T-helper 1 cell treated with Interleukin-12 subunit alpha and Interleukin-12 subunit beta and Interleukin-4 antibody, amounts not matched to agents 30 μg/mL and 1 μg/mL, for 36 hours (primary cell): ENCODE measurements around the gene EXOC2.

Source experiments
- H3K27ac Mint-ChIP-seq: one replicate; pipeline ENCODE4 v1.8.0; 2021; ENCODE audit warnings: mild to moderate bottlenecking, mixed read lengths
- H3K27me3 Mint-ChIP-seq: one replicate; pipeline ENCODE4 v1.8.0; 2021; ENCODE audit warnings: low read depth, mixed read lengths
- H3K36me3 Mint-ChIP-seq: one replicate; pipeline ENCODE4 v1.8.0; 2021; ENCODE audit warnings: low read depth, mixed read lengths
- H3K4me1 Mint-ChIP-seq: one replicate; pipeline ENCODE4 v1.8.0; 2021; ENCODE audit warnings: low read depth, mixed read lengths
- H3K4me3 Mint-ChIP-seq: one replicate; pipeline ENCODE4 v1.8.0; 2021; ENCODE audit warnings: mild to moderate bottlenecking, moderate library complexity, mixed read lengths
- H3K9me3 Mint-ChIP-seq: one replicate; pipeline ENCODE4 v1.8.0; 2021; ENCODE audit warnings: mixed read lengths

The EXOC2 gene

GRCh38 chr6:473768-474452 lies 219.0 kb downstream of the EXOC2 start:
- Mint-ChIP-seq H3K4me1 (peaks cover 58% of the 10 kb centered on the region), H3K4me3 (no peak overlapping the region), H3K9me3 (no peaks in the 10 kb centered on the region), H3K36me3 (no peaks in the 10 kb centered on the region), H3K27ac (peak overlapping the region; percentile 87), H3K27me3 (no peaks in the 10 kb centered on the region)

DNA sequence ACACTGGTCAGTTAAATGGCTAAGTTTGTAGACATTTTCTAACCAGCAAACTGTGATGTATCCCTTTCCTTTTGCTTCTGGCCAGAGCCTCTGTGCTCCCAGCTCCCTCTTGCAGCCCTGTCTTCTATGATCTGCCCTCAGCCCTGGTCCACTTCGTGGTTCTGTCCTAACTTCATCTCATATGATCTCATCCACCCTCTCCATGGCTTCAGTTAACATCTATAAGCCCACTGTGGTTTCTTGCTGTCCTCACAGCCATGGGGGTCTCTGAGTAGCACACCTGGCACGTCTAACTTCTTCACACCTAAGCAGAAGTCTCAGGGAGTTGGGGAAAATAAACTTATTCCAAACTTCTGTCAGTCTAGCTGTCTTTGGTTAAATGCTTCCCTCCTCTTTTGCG lies 219.6 kb downstream of the EXOC2 start:
- H3K9me3 Mint-ChIP-seq = no peaks in the 10 kb centered on the region
- H3K4me1 Mint-ChIP-seq = peaks cover 52% of the 10 kb centered on the region
- H3K27ac Mint-ChIP-seq = peak overlapping the region; percentile 47
- H3K4me3 Mint-ChIP-seq = no peak overlapping the region
- no peaks in the 10 kb centered on the region for H3K36me3 Mint-ChIP-seq
- no peaks in the 10 kb centered on the region for H3K27me3 Mint-ChIP-seq

DNA sequence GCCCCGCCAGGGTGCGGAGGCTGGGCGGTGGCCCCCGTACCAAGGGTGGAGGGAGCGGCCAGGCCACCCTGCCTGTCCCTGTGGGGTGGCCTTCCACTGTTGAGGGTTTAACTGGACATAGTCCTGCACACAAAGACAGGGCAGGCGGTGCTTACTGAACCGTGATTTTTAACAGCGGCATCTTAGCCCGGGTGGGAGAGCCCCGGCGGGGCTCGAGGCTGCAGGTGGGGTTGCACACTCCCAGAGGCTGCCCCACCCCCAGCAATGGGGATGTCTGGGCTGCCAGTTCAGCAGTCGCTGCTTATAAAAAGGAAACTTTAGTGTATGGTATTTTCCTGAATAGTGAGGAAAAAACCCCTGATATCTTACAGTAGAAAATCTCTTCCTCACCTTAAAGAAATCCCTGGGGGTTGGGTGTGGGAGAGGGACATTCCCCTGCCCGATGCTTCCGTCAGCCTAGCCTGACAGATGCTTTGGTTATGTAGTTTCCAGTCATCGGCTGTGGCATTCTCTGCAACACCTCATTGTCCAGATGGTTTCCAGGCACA lies 222.0 kb downstream of the EXOC2 start:
- Mint-ChIP-seq H3K4me3 (no peak overlapping the region), H3K4me1 (peaks cover 61% of the 10 kb centered on the region), H3K36me3 (peaks cover under 1% of the 10 kb centered on the region), H3K27me3 (peaks cover 4% of the 10 kb centered on the region), H3K9me3 (no peaks in the 10 kb centered on the region), H3K27ac (no peak overlapping the region)

- Mint-ChIP-seq H3K27me3 (peaks cover 8% of the 10 kb centered on the region), H3K36me3 (peaks cover 3% of the 10 kb centered on the region), H3K4me3 (no peak overlapping the region), H3K4me1 (peaks cover 58% of the 10 kb centered on the region), H3K27ac (peak overlapping the region; percentile 21), H3K9me3 (no peaks in the 10 kb centered on the region)
These were observed 222.7 kb downstream of the EXOC2 start for GRCh38 chr6:470051-470900.

DNA sequence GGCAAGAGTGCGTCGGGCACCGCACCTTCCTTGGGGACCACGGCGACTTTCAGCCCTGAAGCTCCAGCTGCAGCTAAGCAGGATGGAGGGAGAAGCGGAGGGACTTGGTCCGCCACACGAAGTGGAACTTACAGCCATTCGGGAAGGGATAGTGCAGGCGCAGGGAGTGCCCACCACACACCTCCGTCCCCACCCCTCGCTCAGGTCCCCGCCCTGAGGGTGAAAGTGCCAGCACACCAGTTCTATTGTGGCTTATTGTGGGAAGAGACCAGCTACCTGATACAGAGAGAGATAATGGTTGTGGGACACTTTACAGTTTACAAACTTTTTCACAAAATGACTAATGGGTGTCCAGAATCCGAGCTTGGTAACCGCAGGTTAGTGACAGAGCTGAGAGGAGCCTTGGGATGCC lies 225.3 kb downstream of the EXOC2 start:
- peaks cover 8% of the 10 kb centered on the region for H3K27me3 Mint-ChIP-seq
- peaks cover 33% of the 10 kb centered on the region for H3K4me1 Mint-ChIP-seq
- no peaks in the 10 kb centered on the region for H3K9me3 Mint-ChIP-seq
- no peak overlapping the region for H3K27ac Mint-ChIP-seq
- no peak overlapping the region for H3K4me3 Mint-ChIP-seq
- H3K36me3 Mint-ChIP-seq = peaks cover 3% of the 10 kb centered on the region

- H3K27ac Mint-ChIP-seq = no peak overlapping the region
- peaks cover 35% of the 10 kb centered on the region for H3K4me1 Mint-ChIP-seq
- no peaks in the 10 kb centered on the region for H3K9me3 Mint-ChIP-seq
- H3K4me3 Mint-ChIP-seq = no peak overlapping the region
- peaks cover 3% of the 10 kb centered on the region for H3K36me3 Mint-ChIP-seq
- peaks cover 8% of the 10 kb centered on the region for H3K27me3 Mint-ChIP-seq
These were observed 225.8 kb downstream of the EXOC2 start for GRCh38 chr6:467111-467510.

GRCh38 chr6:466564-466963 lies 226.4 kb downstream of the EXOC2 start:
- H3K9me3 Mint-ChIP-seq = no peaks in the 10 kb centered on the region
- peaks cover 8% of the 10 kb centered on the region for H3K27me3 Mint-ChIP-seq
- no peak overlapping the region for H3K4me3 Mint-ChIP-seq
- peaks cover 6% of the 10 kb centered on the region for H3K36me3 Mint-ChIP-seq
- H3K27ac Mint-ChIP-seq = no peak overlapping the region
- peaks cover 34% of the 10 kb centered on the region for H3K4me1 Mint-ChIP-seq

GRCh38 chr6:465531-466348 lies 227.2 kb downstream of the EXOC2 start:
- Mint-ChIP-seq H3K9me3 (no peaks in the 10 kb centered on the region), H3K4me3 (no peak overlapping the region)

GRCh38 chr6:456887-457286 lies 236.1 kb downstream of the EXOC2 start:
- H3K27ac Mint-ChIP-seq = no peak overlapping the region
- peaks cover 22% of the 10 kb centered on the region for H3K9me3 Mint-ChIP-seq
- H3K27me3 Mint-ChIP-seq = peaks cover 3% of the 10 kb centered on the region
- H3K4me1 Mint-ChIP-seq = peaks cover 29% of the 10 kb centered on the region
- peaks cover 17% of the 10 kb centered on the region for H3K36me3 Mint-ChIP-seq
- no peak overlapping the region for H3K4me3 Mint-ChIP-seq

More at GRCh38 chr6:465531-466348, 227.2 kb downstream of the EXOC2 start:
- Mint-ChIP-seq H3K36me3 (peaks cover 6% of the 10 kb centered on the region), H3K27ac (no peak overlapping the region), H3K4me1 (peaks cover 39% of the 10 kb centered on the region), H3K27me3 (peaks cover 8% of the 10 kb centered on the region)

GRCh38 chr6:456358-456867 lies 236.5 kb downstream of the EXOC2 start:
- Mint-ChIP-seq H3K27ac (no peak overlapping the region), H3K36me3 (peaks cover 14% of the 10 kb centered on the region), H3K27me3 (peaks cover 3% of the 10 kb centered on the region), H3K4me3 (no peak overlapping the region), H3K9me3 (peaks cover 22% of the 10 kb centered on the region), H3K4me1 (peaks cover 24% of the 10 kb centered on the region)

GRCh38 chr6:455835-456234 lies 237.1 kb downstream of the EXOC2 start:
- Mint-ChIP-seq H3K9me3 (peaks cover 22% of the 10 kb centered on the region), H3K4me1 (peaks cover 20% of the 10 kb centered on the region), H3K27me3 (peaks cover 3% of the 10 kb centered on the region), H3K36me3 (peaks cover 14% of the 10 kb centered on the region), H3K4me3 (no peak overlapping the region), H3K27ac (no peak overlapping the region)

DNA sequence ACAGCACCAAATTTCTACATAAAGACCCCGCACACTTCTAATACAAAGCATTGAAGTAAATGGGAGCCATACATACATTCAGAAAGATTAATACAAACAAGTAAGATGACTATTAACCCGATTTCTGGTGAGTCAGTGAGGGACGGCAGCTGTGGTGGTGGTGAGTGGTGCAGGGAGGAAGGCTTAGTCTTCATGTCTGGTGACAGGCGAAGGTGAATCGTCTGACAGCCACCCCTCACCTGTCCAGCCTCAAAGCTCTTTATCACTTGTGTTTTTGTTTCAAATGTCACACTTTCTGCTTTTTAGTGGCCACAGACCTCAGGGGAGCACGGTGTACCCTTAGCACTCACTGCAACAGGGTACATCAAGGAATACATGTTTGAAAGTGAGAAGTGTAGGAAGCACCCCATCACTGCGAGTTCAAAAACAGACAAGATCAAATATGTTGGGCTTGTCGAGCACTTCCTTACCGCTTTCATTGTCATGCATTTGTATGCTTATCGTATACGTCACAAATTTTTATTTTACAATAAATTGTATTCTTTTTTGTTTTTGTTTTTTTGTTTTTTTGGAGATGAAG lies 237.8 kb downstream of the EXOC2 start:
- Mint-ChIP-seq H3K9me3 (peaks cover 22% of the 10 kb centered on the region), H3K4me3 (no peak overlapping the region), H3K36me3 (peaks cover 14% of the 10 kb centered on the region), H3K27ac (peak overlapping the region; percentile 31), H3K27me3 (peaks cover 3% of the 10 kb centered on the region), H3K4me1 (peaks cover 14% of the 10 kb centered on the region)

DNA sequence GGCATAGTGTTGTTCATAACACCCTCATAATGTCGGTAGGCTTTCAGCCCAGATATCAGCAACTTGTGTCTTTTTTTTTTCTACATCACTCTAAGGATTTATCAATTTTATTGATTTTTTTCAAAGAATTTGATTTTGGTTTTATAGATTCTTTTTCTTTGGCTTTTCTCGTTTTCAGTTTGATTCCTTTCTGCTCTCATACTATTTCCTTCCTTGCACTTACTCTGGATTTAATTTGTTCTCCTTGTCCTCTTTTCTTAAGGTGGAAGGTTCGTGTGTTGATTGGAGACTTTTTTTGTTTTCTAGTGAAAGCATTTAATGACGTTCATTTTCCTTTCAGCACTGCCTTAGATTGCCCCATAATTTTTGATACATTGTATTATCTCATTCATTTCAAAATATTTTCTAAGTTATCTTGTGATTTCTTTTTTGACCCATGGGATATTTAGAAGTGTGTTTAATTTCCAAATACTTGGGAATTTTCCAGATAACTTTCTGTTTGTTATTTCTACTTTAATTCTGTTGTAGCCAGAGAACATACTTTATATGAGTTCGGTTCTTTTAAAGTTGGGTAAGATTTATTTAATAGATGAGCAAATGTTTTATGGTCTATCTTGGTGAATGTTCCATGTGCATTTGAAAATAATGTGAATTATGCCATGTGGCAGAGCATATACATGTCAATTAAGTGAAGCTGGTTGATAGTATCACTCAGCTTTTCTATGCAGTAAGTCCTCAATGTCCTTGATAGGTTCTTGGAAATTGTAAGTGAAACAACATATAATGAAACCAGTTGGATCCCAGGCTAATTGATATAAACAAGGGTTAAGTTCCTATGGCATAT lies 238.6 kb downstream of the EXOC2 start:
- Mint-ChIP-seq H3K4me1 (peaks cover 14% of the 10 kb centered on the region), H3K36me3 (peaks cover 14% of the 10 kb centered on the region), H3K27me3 (peaks cover 1% of the 10 kb centered on the region), H3K9me3 (peaks cover 22% of the 10 kb centered on the region), H3K27ac (no peak overlapping the region), H3K4me3 (no peak overlapping the region)
